ENCODE measurements around the gene KMT2C.
A peak's percentile ranks its signal among the peaks of the same experiment; 100 is the strongest.

KMT2C gene

GRCh38 chr7:152193880-152194279 lies 241.9 kb downstream of the KMT2C start:
- DNase-seq, result no peak

- no peak for DNase-seq
Observed at GRCh38 chr7:152189061-152189460, 246.7 kb downstream of the KMT2C start.

- DNase-seq, result no peak
Observed at GRCh38 chr7:152185558-152185957, 250.2 kb downstream of the KMT2C start.

GRCh38 chr7:152180587-152180986 lies 255.2 kb downstream of the KMT2C start:
- no peak for DNase-seq

- DNase-seq, result no peak
Observed at GRCh38 chr7:152180048-152180447, 255.8 kb downstream of the KMT2C start.

- DNase-seq, result no peak
Observed at GRCh38 chr7:152178405-152179058, 257.3 kb downstream of the KMT2C start.

- DNase-seq, result no peak
Observed at GRCh38 chr7:152177681-152178404, 258.0 kb downstream of the KMT2C start.

- DNase-seq, result no peak
Observed at GRCh38 chr7:152176797-152177196, 259.0 kb downstream of the KMT2C start.

GRCh38 chr7:152173372-152174070 lies 262.3 kb downstream of the KMT2C start:
- no peak for DNase-seq

GRCh38 chr7:152162287-152162686 lies 273.5 kb downstream of the KMT2C start:
- DNase-seq, result no peak

GRCh38 chr7:152161171-152161570 lies 274.6 kb downstream of the KMT2C start:
- DNase-seq, result no peak

GRCh38 chr7:152158801-152159587 lies 276.8 kb downstream of the KMT2C start:
- no peak for DNase-seq

GRCh38 chr7:152152267-152152666 lies 283.5 kb downstream of the KMT2C start:
- DNase-seq, result no peak

GRCh38 chr7:152149363-152149762 lies 286.4 kb downstream of the KMT2C start:
- no peak for DNase-seq

GRCh38 chr7:152148706-152149105 lies 287.1 kb downstream of the KMT2C start:
- DNase-seq, result no peak

- peak; percentile 14 for DNase-seq
Observed at GRCh38 chr7:152145853-152146466, 289.8 kb downstream of the KMT2C start.

GRCh38 chr7:152144557-152145245 lies 291.1 kb downstream of the KMT2C start:
- DNase-seq, result no peak

- DNase-seq, result no peak
Observed at GRCh38 chr7:152142976-152143595, 292.7 kb downstream of the KMT2C start.

- DNase-seq, result no peak
Observed at GRCh38 chr7:152140560-152140959, 295.2 kb downstream of the KMT2C start.

- no peak for DNase-seq
Observed at GRCh38 chr7:152140067-152140466, 295.7 kb downstream of the KMT2C start.

GRCh38 chr7:152137476-152138025 lies 298.3 kb downstream of the KMT2C start:
- no peak for DNase-seq

Measured in NCI-H2227 treated with DMSO at 0.1 percent for 48 hours (cell line).